Sigmoid colon (tissue), 7 donors: ENCODE results near the gene GTF2A1. TPM values are rescaled to one million over a fixed set of nuclear protein-coding genes. Genes with fewer than 3 reads are reported as not detected.

Experiments used
- DNase-seq: peaks from one replicate; pipeline ENCODE4 v3.0.0-alpha.2; 2019
- H3K27ac ChIP-seq, 4 donors: fragments of 200-600 bp; sonication (generic); one replicate each; pipeline ENCODE4 v1.5.1; 2016 to 2019; ENCODE audit warnings: mild to moderate bottlenecking in 1 of 4
- H3K27me3 ChIP-seq, 3 donors: fragments of 200-600 bp; sonication (generic); one replicate each; pipeline ENCODE4 v1.5.1; 2019; ENCODE audit warnings: mild to moderate bottlenecking in 1 of 3
- H3K36me3 ChIP-seq, 4 donors: fragments of 200-600 bp; sonication (generic); one replicate each; pipeline ENCODE4 v1.5.1; 2016 to 2019
- H3K4me1 ChIP-seq, 4 donors: fragments of 200-600 bp; sonication (generic); one replicate each; pipeline ENCODE4 v1.5.1; 2017 to 2019
- H3K4me3 ChIP-seq, 4 donors: fragments of 200-600 bp; sonication (generic); one replicate each; pipeline ENCODE4 v1.5.1; 2017 to 2019; ENCODE audit warnings: mild to moderate bottlenecking in 2 of 4, moderate library complexity in 1 of 4
- H3K9me3 ChIP-seq, 4 donors: fragments of 200-600 bp in 3 of 4; sonication (generic) in 3 of 4; one replicate each; pipeline versions ENCODE4 v1.5.1 to v1.6.1; 2013 to 2019
- CTCF ChIP-seq, 4 experiments: fragments of 450-650 bp in 3 of 4; fragments of 200-600 bp in 1 of 4; IDR thresholded peaks; one replicate each; pipeline ENCODE4 v1.5.1; 2016 to 2019; ENCODE audit warnings: antibody characterized with exemption in 4 of 4, mild to moderate bottlenecking in 3 of 4, moderate library complexity in 2 of 4
- EP300 ChIP-seq, 4 donors: sonication (generic); formaldehyde crosslinking; IDR thresholded peaks; one replicate each; pipeline ENCODE4 v1.6.1; 2017; ENCODE audit warnings: antibody characterized with exemption in 4 of 4
- POLR2A ChIP-seq, 2 donors: fragments of 450-650 bp; IDR thresholded peaks; one replicate each; pipeline ENCODE4 v1.6.1; 2016; ENCODE audit warnings: antibody characterized with exemption in 2 of 2, mild to moderate bottlenecking in 2 of 2, moderate library complexity in 2 of 2
- POLR2AphosphoS5 ChIP-seq, 4 donors: sonication (generic); formaldehyde crosslinking; IDR thresholded peaks; one replicate each; pipeline ENCODE4 v1.6.1; 2017; ENCODE audit warnings: antibody characterized with exemption in 4 of 4
- WGBS, 2 donors: extraction: QIAGEN DNeasy Blood & Tissue Kit; methylation state at CpG; one replicate each; pipeline ENCODE4 v1.1.7; 2013; 5-methylcytosine and 5-hydroxymethylcytosine counted together
- intact Hi-C: fragments of 100-400 bp; cut with DNase I; formaldehyde crosslinking; loops from one replicate; pipeline ENCODE4 v1.15.1; 2023
- polyA plus RNA-seq, 3 donors: library from polyadenylated mRNA; stranded (reverse); fragments of 200-250 nt; gene quantifications; one replicate each; pipeline ENCODE4 v1.2.3, GENCODE V29; 2013
- total RNA-seq, 4 donors: library from RNA; depleted of rRNA; stranded (reverse); fragments of >200 nt; gene quantifications; one replicate each; pipeline ENCODE4 v1.1.0, GENCODE V29; 2016
- donor health status: healthy with polysubstance abuse.
- donor health status: Bipolar disorder and iron deficiency.
- donor health status: healthy.

Gene GTF2A1
- total and polyA plus RNA-seq, 7 donors = 6.0 to 21.8 (median 14.7) TPM

GRCh38 chr14:81205639-81206038 is 15.1 kb downstream of the GTF2A1 start:
- H3K9me3 ChIP-seq = no peaks in the 10 kb centered on the region
- no peak for TF ChIP-seq POLR2AphosphoS5 (IDR thresholded peaks at IDR 0.05)
- no peak for TF ChIP-seq CTCF (IDR thresholded peaks at IDR 0.05)
- TF ChIP-seq EP300 (IDR thresholded peaks at IDR 0.05) = no peak
- no peak for TF ChIP-seq POLR2A (IDR thresholded peaks at IDR 0.05)
- no peak for DNase-seq
- H3K27me3 ChIP-seq = no peaks in the 10 kb centered on the region
- no peak overlapping the region for H3K4me3 ChIP-seq
- WGBS, 2 donors = 93 to 99% methylated on average over 4 of the region's 4 CpGs
- peaks cover 0 to 54% (median 7%) of the 10 kb centered on the region in 4 donors for H3K36me3 ChIP-seq
- no peak overlapping the region for H3K27ac ChIP-seq
- intact Hi-C loops = no loop called here
- H3K4me1 ChIP-seq = peaks cover 0 to 33% (median 9%) of the 10 kb centered on the region in 4 donors

- H3K36me3 ChIP-seq = peaks cover 0 to 74% (median 10%) of the 10 kb centered on the region in 4 donors
- intact Hi-C loops = no loop called here
- WGBS, 2 donors = 77 to 80% methylated on average over 6 of the region's 6 CpGs
Observed at GRCh38 chr14:81200054-81200453, 20.7 kb downstream of the GTF2A1 start.

GRCh38 chr14:81199084-81199483 is 21.7 kb downstream of the GTF2A1 start:
- H3K36me3 ChIP-seq = peaks cover 0 to 84% (median 11%) of the 10 kb centered on the region in 4 donors
- intact Hi-C loops = no loop called here
- WGBS, 2 donors = 86 to 93% methylated on average over 3 of the region's 3 CpGs

More at GRCh38 chr14:81200054-81200453, 20.7 kb downstream of the GTF2A1 start:
- no peak overlapping the region for H3K4me3 ChIP-seq
- no peak overlapping the region for H3K27ac ChIP-seq
- no peaks in the 10 kb centered on the region for H3K9me3 ChIP-seq
- no peak for DNase-seq
- peaks cover 0 to 15% (median 0%) of the 10 kb centered on the region in 4 donors for H3K4me1 ChIP-seq
- no peaks in the 10 kb centered on the region for H3K27me3 ChIP-seq
- no peak for TF ChIP-seq POLR2AphosphoS5 (IDR thresholded peaks at IDR 0.05)
- TF ChIP-seq CTCF (IDR thresholded peaks at IDR 0.05) = no peak
- no peak for TF ChIP-seq POLR2A (IDR thresholded peaks at IDR 0.05)
- TF ChIP-seq EP300 (IDR thresholded peaks at IDR 0.05) = no peak

GRCh38 chr14:81198651-81199050 is 22.1 kb downstream of the GTF2A1 start:
- no peaks in the 10 kb centered on the region for H3K27me3 ChIP-seq
- TF ChIP-seq POLR2A (IDR thresholded peaks at IDR 0.05) (no peak), POLR2AphosphoS5 (IDR thresholded peaks at IDR 0.05) (no peak), EP300 (IDR thresholded peaks at IDR 0.05) (no peak), CTCF (IDR thresholded peaks at IDR 0.05) (no peak)
- no peak overlapping the region for H3K27ac ChIP-seq
- no peaks in the 10 kb centered on the region for H3K9me3 ChIP-seq
- H3K4me1 ChIP-seq = peaks cover 0 to 12% (median 0%) of the 10 kb centered on the region in 4 donors
- no peak overlapping the region for H3K4me3 ChIP-seq
- no peak for DNase-seq
- H3K36me3 ChIP-seq = peaks cover 0 to 84% (median 13%) of the 10 kb centered on the region in 4 donors
- 95 to 97% methylated on average over 2 of the region's 2 CpGs for WGBS, 2 donors
- intact Hi-C loops = no loop called here

More at GRCh38 chr14:81199084-81199483, 21.7 kb downstream of the GTF2A1 start:
- H3K27me3 ChIP-seq = no peaks in the 10 kb centered on the region
- H3K4me3 ChIP-seq = no peak overlapping the region
- no peaks in the 10 kb centered on the region for H3K9me3 ChIP-seq
- TF ChIP-seq POLR2AphosphoS5 (IDR thresholded peaks at IDR 0.05) (no peak), EP300 (IDR thresholded peaks at IDR 0.05) (no peak), POLR2A (IDR thresholded peaks at IDR 0.05) (no peak), CTCF (IDR thresholded peaks at IDR 0.05) (no peak)
- H3K4me1 ChIP-seq = peaks cover 0 to 12% (median 0%) of the 10 kb centered on the region in 4 donors
- no peak overlapping the region for H3K27ac ChIP-seq
- no peak for DNase-seq
